Fibroblast of lung (primary cell): ENCODE results near the gene TATDN3. TPM values are rescaled to one million over a fixed set of nuclear protein-coding genes. Genes with fewer than 3 reads are reported as not detected.
"Not testable (repeated sequence)": the region's sequence is repeated elsewhere in the genome, so short reads cannot be mapped to it uniquely, and the experiment has no call there.

ENCODE experiments used
- DNase-seq, 2 donors: peaks; one replicate each; pipeline versions ENCODE4 v3.0.0 to v3.0.0-alpha.2; 2010; ENCODE audit warnings: low read depth in 2 of 2
- H2AFZ ChIP-seq: 2 replicates; pipeline ENCODE4 v1.5.1; 2012; ENCODE audit warnings: low read length, control low read depth, inconsistent platforms
- H3K27ac ChIP-seq: 2 replicates; pipeline ENCODE4 v1.5.1; 2011; ENCODE audit warnings: low read length, control low read depth; ENCODE audit not compliant: insufficient read depth
- H3K27me3 ChIP-seq: 2 replicates; pipeline ENCODE4 v1.5.1; 2011; ENCODE audit warnings: mild to moderate bottlenecking, low read length; ENCODE audit not compliant: control insufficient read depth, insufficient read depth
- H3K36me3 ChIP-seq: 2 replicates; pipeline ENCODE4 v1.5.1; 2011; ENCODE audit warnings: low read length; ENCODE audit not compliant: control insufficient read depth, insufficient read depth
- H3K4me1 ChIP-seq: 2 replicates; pipeline ENCODE4 v1.5.1; 2011; ENCODE audit warnings: low read length; ENCODE audit not compliant: control insufficient read depth, insufficient read depth; ENCODE audit errors: extremely low read depth
- H3K4me2 ChIP-seq: 2 replicates; pipeline ENCODE4 v1.5.1; 2011; ENCODE audit warnings: low read length, control low read depth; ENCODE audit not compliant: insufficient read depth; ENCODE audit errors: extremely low read depth
- H3K4me3 ChIP-seq, 4 experiments: fragments of 200-600 bp in 1 of 4; sonication (generic) in 1 of 4; replicated peaks in 1 of 4; 2 replicates each; pipeline ENCODE4 v1.5.1; 2011 to 2016; ENCODE audit warnings: low read length in 4 of 4, low read depth in 3 of 4, mild to moderate bottlenecking in 3 of 4, control low read depth in 2 of 4, inconsistent platforms in 1 of 4, mixed read lengths in 1 of 4; ENCODE audit not compliant: insufficient read depth in 1 of 4; ENCODE audit errors: control extremely low read depth in 1 of 4
- H3K79me2 ChIP-seq: 2 replicates; pipeline ENCODE4 v1.5.1; 2012; ENCODE audit warnings: mild to moderate bottlenecking, low read length, inconsistent platforms; ENCODE audit not compliant: control insufficient read depth, insufficient read depth
- H3K9ac ChIP-seq: 2 replicates; pipeline ENCODE4 v1.5.1; 2011; ENCODE audit warnings: mild to moderate bottlenecking, low read length, control low read depth; ENCODE audit not compliant: insufficient read depth
- H3K9me3 ChIP-seq: 2 replicates; pipeline ENCODE4 v1.5.1; 2012; ENCODE audit warnings: low read depth, low read length; ENCODE audit not compliant: control insufficient read depth, insufficient read depth
- H4K20me1 ChIP-seq: 2 replicates; pipeline ENCODE4 v1.5.1; 2011; ENCODE audit warnings: low read length; ENCODE audit not compliant: control insufficient read depth, insufficient read depth; ENCODE audit errors: extremely low read depth
- EZH2 ChIP-seq: IDR thresholded peaks from 2 replicates; pipeline ENCODE4 v1.5.1; 2012; ENCODE audit warnings: low read length, control low read depth, mild to moderate bottlenecking; ENCODE audit errors: missing control alignments
- polyA plus RNA-seq, 2 donors: library from polyadenylated mRNA; depleted of rRNA in 1 of 2; stranded (reverse) in 1 of 2; unstranded in 1 of 2; fragments of >200 nt; gene quantifications; 2 replicates each; pipeline ENCODE4 v1.2.1, GENCODE V29; 2011 to 2012; ENCODE audit warnings: missing spikeins in 1 of 2
- total RNA-seq: library from RNA; depleted of rRNA; stranded (reverse); fragments of >200 nt; gene quantifications from 2 replicates; pipeline ENCODE4 v1.2.1, GENCODE V29; 2014
- TF ChIP-seq, protein P1 (sequence below), 2 donors: IDR thresholded peaks in 1 of 2; conservative IDR thresholded peaks in 1 of 2; 1 replicate in 1 of 2; 2 replicates in 1 of 2; pipeline ENCODE4 v1.5.1; 2011 to 2012; ENCODE audit warnings: low read length in 2 of 2, control low read depth in 1 of 2, inconsistent platforms in 1 of 2, low read depth in 1 of 2, mild to moderate bottlenecking in 1 of 2

Gene TATDN3
- total and polyA plus RNA-seq, 2 donors (not counting 1 experiment from before 2014, with no cell fraction given), result 17.6 to 22.5 TPM

DNA sequence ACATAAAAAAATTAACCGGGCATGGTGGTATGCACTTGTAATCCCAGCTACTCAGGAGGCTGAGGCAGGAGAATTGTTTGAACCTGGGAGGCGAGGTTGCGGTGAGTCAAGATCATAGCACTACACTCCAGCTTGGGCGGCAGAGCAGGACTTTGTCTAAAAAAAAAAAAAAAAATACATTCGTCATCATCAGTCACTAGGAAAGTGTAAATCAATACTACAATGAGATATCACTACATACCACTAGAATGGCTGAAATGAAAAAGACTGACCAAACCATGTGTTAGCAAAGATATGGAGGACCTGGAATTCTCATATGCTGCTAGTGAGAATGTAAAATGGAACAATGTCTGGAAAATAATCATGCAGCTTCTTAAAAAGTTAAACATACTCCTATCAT lies 46.5 kb downstream of the TATDN3 start:
- H3K36me3 ChIP-seq, result no peaks in the 10 kb centered on the region
- H3K9me3 ChIP-seq, result no peaks in the 10 kb centered on the region
- H3K27ac ChIP-seq, result no peak overlapping the region
- H3K4me1 ChIP-seq, result no peaks in the 10 kb centered on the region
- no peak overlapping the region for H2AFZ ChIP-seq
- no peak overlapping the region for H3K9ac ChIP-seq
- H3K4me2 ChIP-seq, result no peak overlapping the region
- no peaks in the 10 kb centered on the region for H3K27me3 ChIP-seq
- no peaks in the 10 kb centered on the region for H3K79me2 ChIP-seq
- TF ChIP-seq, protein P1, sequence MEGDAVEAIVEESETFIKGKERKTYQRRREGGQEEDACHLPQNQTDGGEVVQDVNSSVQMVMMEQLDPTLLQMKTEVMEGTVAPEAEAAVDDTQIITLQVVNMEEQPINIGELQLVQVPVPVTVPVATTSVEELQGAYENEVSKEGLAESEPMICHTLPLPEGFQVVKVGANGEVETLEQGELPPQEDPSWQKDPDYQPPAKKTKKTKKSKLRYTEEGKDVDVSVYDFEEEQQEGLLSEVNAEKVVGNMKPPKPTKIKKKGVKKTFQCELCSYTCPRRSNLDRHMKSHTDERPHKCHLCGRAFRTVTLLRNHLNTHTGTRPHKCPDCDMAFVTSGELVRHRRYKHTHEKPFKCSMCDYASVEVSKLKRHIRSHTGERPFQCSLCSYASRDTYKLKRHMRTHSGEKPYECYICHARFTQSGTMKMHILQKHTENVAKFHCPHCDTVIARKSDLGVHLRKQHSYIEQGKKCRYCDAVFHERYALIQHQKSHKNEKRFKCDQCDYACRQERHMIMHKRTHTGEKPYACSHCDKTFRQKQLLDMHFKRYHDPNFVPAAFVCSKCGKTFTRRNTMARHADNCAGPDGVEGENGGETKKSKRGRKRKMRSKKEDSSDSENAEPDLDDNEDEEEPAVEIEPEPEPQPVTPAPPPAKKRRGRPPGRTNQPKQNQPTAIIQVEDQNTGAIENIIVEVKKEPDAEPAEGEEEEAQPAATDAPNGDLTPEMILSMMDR (conservative IDR thresholded peaks at IDR 0.05 in 1 of 2, IDR thresholded peaks at IDR 0.05 in 1 of 2; ENCODE audit: low read depth in 1 of 2, low read length in 2 of 2), result no peak
- TF ChIP-seq EZH2, result no peak
- no peaks in the 10 kb centered on the region for H4K20me1 ChIP-seq
- no peak overlapping the region for H3K4me3 ChIP-seq
- no peak for DNase-seq

- H3K27me3 ChIP-seq, H3K36me3 ChIP-seq, H3K27ac ChIP-seq, H4K20me1 ChIP-seq, H3K4me2 ChIP-seq, H3K9ac ChIP-seq, H3K9me3 ChIP-seq, H2AFZ ChIP-seq, DNase-seq, H3K4me1 ChIP-seq, H3K79me2 ChIP-seq, H3K4me3 ChIP-seq: not testable (repeated sequence)
Measured at GRCh38 chr1:212844521-212844920, 52.8 kb downstream of the TATDN3 start.

DNA sequence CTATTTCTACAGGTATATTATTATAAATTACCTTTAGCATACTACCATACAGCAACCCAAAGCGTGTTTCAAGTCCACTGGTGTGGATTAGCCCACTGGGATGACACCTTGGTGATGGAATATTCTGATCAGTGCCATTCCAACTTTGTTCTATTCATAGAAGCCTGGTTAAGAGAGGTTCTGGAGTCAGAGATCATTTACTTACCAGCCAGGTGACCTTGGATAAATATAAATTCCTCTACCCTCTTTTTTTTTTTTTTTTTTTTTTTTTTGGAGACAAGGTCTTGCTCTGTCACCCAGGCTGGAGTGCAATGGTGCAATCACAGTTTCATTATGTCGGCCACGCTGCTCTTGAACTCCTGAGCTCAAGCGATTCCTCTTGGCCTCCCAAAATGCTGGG lies 55.9 kb downstream of the TATDN3 start, which contains the start of gene SPATA45:
Gene SPATA45 (minus strand): TSS at position 101 of the 400 bp plus-strand sequence. CDS start 11,500 bp downstream, outside the sequence.
- no peak within 1 kb of the TSS for H3K4me3 ChIP-seq
- no peak within 1 kb of the TSS for H3K4me2 ChIP-seq
- no peak for TF ChIP-seq EZH2
- TF ChIP-seq, protein P1 (conservative IDR thresholded peaks at IDR 0.05 in 1 of 2, IDR thresholded peaks at IDR 0.05 in 1 of 2; ENCODE audit: low read depth in 1 of 2, low read length in 2 of 2), result no peak
- no peak within 1 kb of the TSS for H3K9ac ChIP-seq
- no peaks in the 10 kb centered on the region for H4K20me1 ChIP-seq
- H3K36me3 ChIP-seq, result no peaks in the 10 kb centered on the region
- H3K4me1 ChIP-seq, result no peaks in the 10 kb centered on the region
- H3K27ac ChIP-seq, result no peak within 1 kb of the TSS
- H2AFZ ChIP-seq, result no peak within 1 kb of the TSS
- no peaks in the 10 kb centered on the region for H3K79me2 ChIP-seq
- no peaks in the 10 kb centered on the region for H3K27me3 ChIP-seq
- no peaks in the 10 kb centered on the region for H3K9me3 ChIP-seq
- no peak for DNase-seq
